B cell (primary cell): ENCODE data around the gene C4orf54. TPM values are rescaled to one million over a fixed set of nuclear protein-coding genes. Genes with fewer than 3 reads are reported as not detected.

Experiments used
- ATAC-seq: fragments of 200-7000 bp; cut with Tn5 transposase; one replicate; pipeline ENCODE4 v1.10.0; 2021; ENCODE audit warnings: low read depth, mild to moderate bottlenecking, moderate number of reproducible peaks, moderate library complexity
- CTCF ChIA-PET: fragments of 350-600 bp; sonication (Branson Sonifier 250); formaldehyde crosslinking; loops from one replicate; lab custom pipeline; 2021; ENCODE audit warnings: antibody characterized with exemption, inconsistent platforms; lab: Charles Lee
- POLR2A ChIA-PET: fragments of 350-600 bp; sonication (Branson Sonifier 250); formaldehyde crosslinking; loops from one replicate; lab custom pipeline; 2021; ENCODE audit warnings: antibody characterized with exemption; lab: Charles Lee
- DNase-seq: peaks from one replicate; pipeline ENCODE4 v3.0.0; 2013
- H2AFZ ChIP-seq: 2 replicates; pipeline ENCODE4 v1.6.1; 2012; ENCODE audit warnings: mild to moderate bottlenecking, low read depth, low read length; ENCODE audit not compliant: insufficient read depth, poor library complexity, severe bottlenecking
- H3K27ac ChIP-seq, 2 donors: 1 replicate in 1 of 2; 2 replicates in 1 of 2; pipeline ENCODE4 v1.5.1; 2012 to 2013; ENCODE audit warnings: low read length in 2 of 2, mild to moderate bottlenecking in 2 of 2, moderate library complexity in 1 of 2
- H3K27me3 ChIP-seq, 4 experiments: fragments of 200-600 bp in 1 of 4; sonication (generic) in 1 of 4; replicated peaks in 1 of 4; 1 replicate in 2 of 4; 2 replicates in 2 of 4; pipeline versions ENCODE4 v1.6.1 to v1.7.0; 2013 to 2016; ENCODE audit warnings: low read length in 3 of 4, mild to moderate bottlenecking in 2 of 4, mixed read lengths in 1 of 4, moderate library complexity in 1 of 4; ENCODE audit not compliant: insufficient read depth in 4 of 4, control insufficient read depth in 3 of 4; ENCODE audit errors: control extremely low read depth in 1 of 4
- H3K36me3 ChIP-seq, 2 experiments: replicated peaks in 1 of 2; 1 replicate in 1 of 2; 2 replicates in 1 of 2; pipeline versions ENCODE4 v1.6.1 to v1.7.1; 2013; ENCODE audit warnings: low read length in 1 of 2; ENCODE audit not compliant: insufficient read depth in 2 of 2, control insufficient read depth in 1 of 2; ENCODE audit errors: control extremely low read depth in 1 of 2, extremely low read depth in 1 of 2
- H3K4me1 ChIP-seq, 2 donors: fragments of 200-600 bp in 1 of 2; sonication (generic) in 1 of 2; 1 replicate in 1 of 2; 2 replicates in 1 of 2; pipeline versions ENCODE4 v1.5.1 to v1.6.1; 2013 to 2017; ENCODE audit warnings: low read length in 2 of 2; ENCODE audit not compliant: control insufficient read depth in 2 of 2, insufficient read depth in 2 of 2
- H3K4me2 ChIP-seq: replicated peaks from 2 replicates; pipeline ENCODE3; 2012; ENCODE audit warnings: mild to moderate bottlenecking, low read depth, low read length; ENCODE audit not compliant: poor library complexity, severe bottlenecking
- H3K4me3 ChIP-seq, 5 experiments: fragments of 200-600 bp in 1 of 5; sonication (generic) in 1 of 5; 1 replicate in 3 of 5; 2 replicates in 2 of 5; pipeline versions ENCODE4 v1.5.1 to v1.7.0; 2011 to 2016; ENCODE audit warnings: low read length in 4 of 5, mild to moderate bottlenecking in 4 of 5, low read depth in 2 of 5, control low read depth in 1 of 5, moderate library complexity in 1 of 5; ENCODE audit not compliant: insufficient read depth in 1 of 5; ENCODE audit errors: control extremely low read depth in 1 of 5, extremely low read depth in 1 of 5
- H3K79me2 ChIP-seq: fragments of 200-600 bp; sonication (generic); one replicate; pipeline ENCODE4 v1.6.0; 2016; ENCODE audit warnings: low read length; ENCODE audit not compliant: control insufficient read depth, insufficient read depth
- H3K9ac ChIP-seq: fragments of 200-600 bp; sonication (generic); 2 replicates; pipeline ENCODE4 v1.6.1; 2017; ENCODE audit warnings: mild to moderate bottlenecking, low read length, moderate library complexity
- H3K9me3 ChIP-seq, 3 donors: one replicate each; pipeline versions ENCODE4 v1.6.1 to v1.7.1; 2013; ENCODE audit warnings: low read length in 2 of 3; ENCODE audit not compliant: control insufficient read depth in 2 of 3, insufficient read depth in 1 of 3; ENCODE audit errors: control extremely low read depth in 1 of 3
- H4K20me1 ChIP-seq: 2 replicates; pipeline ENCODE4 v1.6.0; 2012; ENCODE audit warnings: mild to moderate bottlenecking, low read length; ENCODE audit not compliant: insufficient read depth, control insufficient read depth, poor library complexity, severe bottlenecking
- H3K27ac Mint-ChIP-seq: one replicate; pipeline ENCODE4 v1.8.0; 2021; ENCODE audit warnings: mixed read lengths
- H3K27me3 Mint-ChIP-seq: one replicate; pipeline ENCODE4 v1.8.0; 2021; ENCODE audit warnings: mixed read lengths
- H3K4me1 Mint-ChIP-seq: one replicate; pipeline ENCODE4 v1.8.0; 2021; ENCODE audit warnings: mixed read lengths
- H3K4me3 Mint-ChIP-seq: one replicate; pipeline ENCODE4 v1.8.0; 2021; ENCODE audit warnings: mixed read lengths
- H3K9me3 Mint-ChIP-seq: one replicate; pipeline ENCODE4 v1.8.0; 2022; ENCODE audit warnings: mixed read lengths; ENCODE audit not compliant: insufficient read depth
- CTCF ChIP-seq: fragments of 200-600 bp; IDR thresholded peaks from one replicate; pipeline ENCODE4 v1.8.0; 2022; ENCODE audit warnings: antibody characterized with exemption, mild to moderate bottlenecking
- EZH2 ChIP-seq: IDR thresholded peaks from 2 replicates; pipeline ENCODE4 v1.6.1; 2012; ENCODE audit warnings: borderline replicate concordance, low read depth, mild to moderate bottlenecking, moderate library complexity, low read length; ENCODE audit not compliant: insufficient read depth, poor library complexity, severe bottlenecking
- intact Hi-C: fragments of 100-400 bp; cut with micrococcal nuclease; formaldehyde crosslinking; loops from one replicate; pipeline ENCODE4 v1.10.0; 2022
- polyA plus RNA-seq: library from polyadenylated mRNA; depleted of rRNA; stranded (reverse); fragments of >200 nt; gene quantifications from 2 replicates; pipeline ENCODE4 v1.2.3, GENCODE V29; 2012
- total RNA-seq, 2 donors: library from RNA; stranded (reverse); fragments of 120-200 nt in 1 of 2; gene quantifications; 1 replicate in 1 of 2; 2 replicates in 1 of 2; pipeline versions ENCODE4 v1.2.3 to v1.2.4, GENCODE V29; 2013 to 2022

C4orf54 gene
- total and polyA plus RNA-seq, 2 donors (not counting 1 experiment from before 2014, with no cell fraction given) = not detected

- Mint-ChIP-seq H3K4me3 (no peak overlapping the region), H3K9me3 (peaks cover 22% of the 10 kb centered on the region), H3K27me3 (peaks cover 13% of the 10 kb centered on the region), H3K4me1 (no peaks in the 10 kb centered on the region), H3K27ac (no peak overlapping the region)
- Histone ChIP-seq H4K20me1 (no peaks in the 10 kb centered on the region), H3K9me3 (peaks cover 0 to 10% (median 9%) of the 10 kb centered on the region in 3 donors), H3K4me3 (no peak overlapping the region), H3K36me3 (no peaks in the 10 kb centered on the region), H3K27me3 (no peaks in the 10 kb centered on the region), H3K4me2 (no peak overlapping the region), H2AFZ (no peak overlapping the region), H3K79me2 (no peaks in the 10 kb centered on the region), H3K27ac (no peak overlapping the region), H3K9ac (no peak overlapping the region), H3K4me1 (no peaks in the 10 kb centered on the region)
- POLR2A ChIA-PET = no interaction called here
- intact Hi-C loops = no loop called here
- CTCF ChIA-PET = no interaction called here
- ATAC-seq = no peak
- TF ChIP-seq CTCF (no peak), EZH2 (no peak)
- DNase-seq = no peak
Observed at GRCh38 chr4:99690990-99691389, 33.4 kb upstream of the C4orf54 start.

GRCh38 chr4:99690472-99690871 lies 32.8 kb upstream of the C4orf54 start:
- Histone ChIP-seq H3K27me3 (no peaks in the 10 kb centered on the region), H3K4me2 (no peak overlapping the region), H3K4me3 (no peak overlapping the region), H3K9ac (no peak overlapping the region), H3K4me1 (no peaks in the 10 kb centered on the region), H4K20me1 (no peaks in the 10 kb centered on the region), H3K36me3 (no peaks in the 10 kb centered on the region), H3K27ac (no peak overlapping the region), H3K79me2 (no peaks in the 10 kb centered on the region), H3K9me3 (peaks cover 0 to 10% (median 9%) of the 10 kb centered on the region in 3 donors), H2AFZ (no peak overlapping the region)
- Mint-ChIP-seq H3K27me3 (peaks cover 13% of the 10 kb centered on the region), H3K4me1 (no peaks in the 10 kb centered on the region), H3K27ac (no peak overlapping the region), H3K9me3 (peaks cover 22% of the 10 kb centered on the region), H3K4me3 (no peak overlapping the region)
- CTCF ChIA-PET = no interaction called here
- POLR2A ChIA-PET = no interaction called here
- intact Hi-C loops = no loop called here
- no peak for TF ChIP-seq EZH2
- TF ChIP-seq CTCF = no peak
- no peak for DNase-seq
- ATAC-seq = no peak
